Peyer's patch (tissue), 4 donors: ENCODE results near the gene TNKS1BP1. TPM values are rescaled to one million over a fixed set of nuclear protein-coding genes. Genes with fewer than 3 reads are reported as not detected.

Experiments
- DNase-seq, 3 donors: peaks; one replicate each; pipeline ENCODE4 v3.0.0-alpha.2; 2017 to 2019
- H3K27ac ChIP-seq, 4 donors: fragments of 200-600 bp; sonication (generic); one replicate each; pipeline ENCODE4 v1.5.1; 2016 to 2019
- H3K27me3 ChIP-seq, 2 donors: fragments of 200-600 bp; sonication (generic); one replicate each; pipeline ENCODE4 v1.5.1; 2019
- H3K36me3 ChIP-seq, 3 donors: fragments of 200-600 bp; sonication (generic); one replicate each; pipeline ENCODE4 v1.5.1; 2016 to 2019
- H3K4me1 ChIP-seq, 4 donors: fragments of 200-600 bp; sonication (generic); one replicate each; pipeline ENCODE4 v1.5.1; 2016 to 2019
- H3K4me3 ChIP-seq, 4 donors: fragments of 200-600 bp; sonication (generic); 1 replicate in 3 of 4; 2 replicates in 1 of 4; pipeline ENCODE4 v1.5.1; 2016 to 2019; ENCODE audit warnings: mild to moderate bottlenecking in 1 of 4
- H3K9me3 ChIP-seq, 4 donors: fragments of 200-600 bp; sonication (generic); one replicate each; pipeline ENCODE4 v1.5.1; 2016 to 2019; ENCODE audit warnings: mild to moderate bottlenecking in 1 of 4
- POLR2A ChIP-seq, 2 donors: fragments of 450-650 bp; IDR thresholded peaks; one replicate each; pipeline ENCODE4 v1.5.1; 2017; ENCODE audit warnings: antibody characterized with exemption in 2 of 2, mild to moderate bottlenecking in 2 of 2, moderate library complexity in 2 of 2
- total RNA-seq, 4 donors: library from RNA; depleted of rRNA; stranded (reverse); fragments of >200 nt; gene quantifications; one replicate each; pipeline ENCODE4 v1.1.0, GENCODE V29; 2016
- TF ChIP-seq, protein P1 (sequence below), 6 experiments: fragments of 450-650 bp in 4 of 6; fragments of 200-600 bp in 2 of 6; sonication (generic) in 1 of 6; IDR thresholded peaks; one replicate each; pipeline ENCODE4 v1.5.1; 2017 to 2019; ENCODE audit warnings: antibody characterized with exemption in 6 of 6, mild to moderate bottlenecking in 3 of 6, moderate library complexity in 1 of 6

Gene TNKS1BP1
- total RNA-seq, 4 donors from 2014 or later, result 91.8 to 156 (median 139) TPM

- H3K27me3 ChIP-seq, result no peaks in the 10 kb centered on the region
- H3K27ac ChIP-seq, result no peak overlapping the region
- DNase-seq, result no peak
- no peak overlapping the region for H3K4me3 ChIP-seq
- TF ChIP-seq, protein P1, sequence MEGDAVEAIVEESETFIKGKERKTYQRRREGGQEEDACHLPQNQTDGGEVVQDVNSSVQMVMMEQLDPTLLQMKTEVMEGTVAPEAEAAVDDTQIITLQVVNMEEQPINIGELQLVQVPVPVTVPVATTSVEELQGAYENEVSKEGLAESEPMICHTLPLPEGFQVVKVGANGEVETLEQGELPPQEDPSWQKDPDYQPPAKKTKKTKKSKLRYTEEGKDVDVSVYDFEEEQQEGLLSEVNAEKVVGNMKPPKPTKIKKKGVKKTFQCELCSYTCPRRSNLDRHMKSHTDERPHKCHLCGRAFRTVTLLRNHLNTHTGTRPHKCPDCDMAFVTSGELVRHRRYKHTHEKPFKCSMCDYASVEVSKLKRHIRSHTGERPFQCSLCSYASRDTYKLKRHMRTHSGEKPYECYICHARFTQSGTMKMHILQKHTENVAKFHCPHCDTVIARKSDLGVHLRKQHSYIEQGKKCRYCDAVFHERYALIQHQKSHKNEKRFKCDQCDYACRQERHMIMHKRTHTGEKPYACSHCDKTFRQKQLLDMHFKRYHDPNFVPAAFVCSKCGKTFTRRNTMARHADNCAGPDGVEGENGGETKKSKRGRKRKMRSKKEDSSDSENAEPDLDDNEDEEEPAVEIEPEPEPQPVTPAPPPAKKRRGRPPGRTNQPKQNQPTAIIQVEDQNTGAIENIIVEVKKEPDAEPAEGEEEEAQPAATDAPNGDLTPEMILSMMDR (IDR thresholded peaks at IDR 0.05), result no peak
- no peak for TF ChIP-seq POLR2A (IDR thresholded peaks at IDR 0.05)
- H3K4me1 ChIP-seq, result peaks cover 0 to 5% (median 0%) of the 10 kb centered on the region in 4 donors
- no peaks in the 10 kb centered on the region for H3K36me3 ChIP-seq
- H3K9me3 ChIP-seq, result no peaks in the 10 kb centered on the region
These were observed 36.2 kb upstream of the TNKS1BP1 start for GRCh38 chr11:57360991-57361390.

DNA sequence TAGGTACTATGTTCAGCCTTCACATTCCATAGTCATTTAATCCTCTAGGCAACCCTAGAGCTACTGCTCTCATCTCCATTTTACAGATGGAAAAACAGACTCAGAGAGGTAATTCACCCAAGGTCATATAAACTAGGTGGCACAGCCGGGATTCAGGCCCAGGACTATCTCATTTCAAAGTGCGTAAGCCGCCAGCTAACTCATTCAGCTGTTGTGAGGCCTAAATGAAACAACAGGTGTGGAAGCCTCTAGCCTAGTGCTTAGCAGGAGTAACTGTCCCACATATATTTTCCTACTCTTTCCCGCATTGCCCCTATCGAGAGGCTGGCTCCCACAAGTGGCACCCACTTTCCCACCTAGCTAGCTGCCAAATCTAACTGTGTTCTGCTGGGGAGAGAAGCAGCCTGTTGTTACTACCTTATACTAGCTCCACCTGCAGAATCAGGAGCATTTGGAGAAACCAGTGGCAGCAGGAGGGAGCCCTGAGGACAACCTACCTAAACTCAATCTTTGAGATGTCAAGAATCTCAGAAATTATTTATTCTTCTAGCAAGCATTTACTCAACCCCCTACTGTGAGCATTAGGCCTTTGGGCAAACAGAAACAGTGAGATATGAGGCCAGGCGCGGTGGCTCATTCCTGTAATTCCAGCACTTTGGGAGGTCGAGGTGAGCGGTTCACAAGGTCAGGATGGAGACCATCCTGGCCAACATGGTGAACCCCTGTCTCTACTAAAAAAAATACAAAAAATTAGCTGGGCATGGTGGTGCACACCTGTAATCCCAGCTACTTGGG is 35.3 kb upstream of the TNKS1BP1 start:
- H3K4me1 ChIP-seq, result peaks cover 0 to 5% (median 0%) of the 10 kb centered on the region in 4 donors
- H3K4me3 ChIP-seq, result no peak overlapping the region
- no peak overlapping the region for H3K27ac ChIP-seq
- no peak for DNase-seq
- no peaks in the 10 kb centered on the region for H3K36me3 ChIP-seq
- TF ChIP-seq, protein P1 (IDR thresholded peaks at IDR 0.05), result no peak
- TF ChIP-seq POLR2A (IDR thresholded peaks at IDR 0.05), result no peak
- no peaks in the 10 kb centered on the region for H3K9me3 ChIP-seq
- no peaks in the 10 kb centered on the region for H3K27me3 ChIP-seq

GRCh38 chr11:57359396-57359795 is 34.6 kb upstream of the TNKS1BP1 start:
- Histone ChIP-seq H3K36me3 (no peaks in the 10 kb centered on the region), H3K9me3 (no peaks in the 10 kb centered on the region), H3K4me3 (no peak overlapping the region), H3K4me1 (peaks cover 0 to 5% (median 0%) of the 10 kb centered on the region in 4 donors), H3K27me3 (no peaks in the 10 kb centered on the region), H3K27ac (no peak overlapping the region)
- peak in 1 of 3 donors; percentile 25 for DNase-seq
- TF ChIP-seq, protein P1 (IDR thresholded peaks at IDR 0.05), result no peak
- no peak for TF ChIP-seq POLR2A (IDR thresholded peaks at IDR 0.05)

DNA sequence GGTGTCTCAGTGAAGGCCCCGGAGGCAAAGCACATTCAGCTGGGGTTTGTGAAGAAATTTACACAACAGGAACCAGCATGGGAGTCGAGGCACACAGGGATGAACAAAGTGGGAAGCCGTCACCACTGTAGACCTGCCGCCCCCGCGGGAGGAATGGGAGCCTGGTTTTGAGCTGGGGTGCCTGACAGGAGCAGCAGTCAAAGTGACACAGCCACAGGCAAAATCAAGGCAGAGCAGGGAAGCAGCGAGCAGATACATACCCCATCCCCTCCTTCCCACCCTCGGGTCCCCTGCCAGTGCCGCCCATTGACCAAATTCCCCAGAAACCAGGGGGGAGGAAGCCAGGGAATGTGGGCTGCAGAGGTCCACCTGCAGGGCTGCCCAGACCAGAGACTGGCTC is 34.2 kb upstream of the TNKS1BP1 start:
- TF ChIP-seq, protein P1 (IDR thresholded peaks at IDR 0.05), result no peak
- TF ChIP-seq POLR2A (IDR thresholded peaks at IDR 0.05), result no peak
- H3K9me3 ChIP-seq, result no peaks in the 10 kb centered on the region
- no peaks in the 10 kb centered on the region for H3K36me3 ChIP-seq
- H3K27ac ChIP-seq, result no peak overlapping the region
- H3K4me1 ChIP-seq, result peaks cover 0 to 5% (median 0%) of the 10 kb centered on the region in 4 donors
- H3K4me3 ChIP-seq, result no peak overlapping the region
- DNase-seq, result peak in 1 of 3 donors; percentile 31
- no peaks in the 10 kb centered on the region for H3K27me3 ChIP-seq

DNA sequence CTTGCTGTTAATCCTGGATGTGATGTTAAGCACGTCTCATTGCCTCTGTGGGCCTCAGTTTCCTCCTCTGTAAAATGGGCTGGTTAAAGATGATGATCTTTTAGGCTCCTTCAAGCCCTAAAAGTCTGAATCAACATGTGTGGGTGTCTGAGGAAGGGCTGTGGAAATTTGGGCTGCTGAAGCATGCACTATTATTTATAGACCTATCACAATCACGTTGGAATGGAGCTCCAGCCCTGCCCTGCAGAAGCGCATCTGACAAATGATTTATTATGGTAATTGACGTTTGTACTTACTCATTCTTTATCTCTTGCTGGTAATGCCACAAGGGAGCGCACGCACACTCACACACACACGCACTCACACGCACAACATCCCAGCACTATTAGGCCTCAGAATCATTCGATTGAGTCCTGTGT is 33.8 kb upstream of the TNKS1BP1 start:
- no peak overlapping the region for H3K4me3 ChIP-seq
- H3K36me3 ChIP-seq, result no peaks in the 10 kb centered on the region
- H3K27ac ChIP-seq, result no peak overlapping the region
- DNase-seq, result no peak
- H3K4me1 ChIP-seq, result peaks cover 0 to 5% (median 0%) of the 10 kb centered on the region in 4 donors
- H3K9me3 ChIP-seq, result no peaks in the 10 kb centered on the region
- no peaks in the 10 kb centered on the region for H3K27me3 ChIP-seq
- no peak for TF ChIP-seq POLR2A (IDR thresholded peaks at IDR 0.05)
- TF ChIP-seq, protein P1 (IDR thresholded peaks at IDR 0.05), result no peak
